Endothelial cell of umbilical vein (primary cell): ENCODE measurements around the gene HSD17B2. TPM values are rescaled to one million over a fixed set of nuclear protein-coding genes. Genes with fewer than 3 reads are reported as not detected.

Experiments used
- BruUV-seq: library from RNA; stranded (reverse); fragments of 400-500 nt; replicated peaks from 2 replicates; lab custom pipeline; 2021; lab: Mats Ljungman, UMichigan
- CTCF ChIA-PET: fragments of 300-600, 350-600 bp; sonication (Branson Sonifier 250); formaldehyde crosslinking; loops from one replicate; lab custom pipeline; 2021; ENCODE audit warnings: antibody characterized with exemption, inconsistent platforms; lab: Charles Lee
- POLR2A ChIA-PET: fragments of 300-600, 350-600 bp; sonication (Branson Sonifier 250); formaldehyde crosslinking; loops from one replicate; lab custom pipeline; 2021; ENCODE audit warnings: antibody characterized with exemption, inconsistent platforms; lab: Charles Lee
- DNase-seq: peaks from one replicate; pipeline ENCODE4 v3.0.0-alpha.2; 2011; ENCODE audit warnings: low read depth, low spot score
- FAIRE-seq: peaks from 2 replicates; lab custom pipeline; 2011; peaks lifted over from hg19 to GRCh38; lab: Jason Lieb, UNC
- H2AFZ ChIP-seq: 2 replicates; pipeline ENCODE4 v1.6.0; 2012; ENCODE audit warnings: low read depth, low read length, control low read depth, inconsistent platforms
- H3K27ac ChIP-seq: 2 replicates; pipeline ENCODE4 v1.5.1; 2011; ENCODE audit warnings: low read depth, mild to moderate bottlenecking, control low read depth, low read length, moderate library complexity; ENCODE audit not compliant: insufficient read depth
- H3K27me3 ChIP-seq, 2 experiments: 2 replicates each; pipeline versions ENCODE4 v1.6.0 to v1.6.1; 2011; ENCODE audit warnings: low read length in 2 of 2, mixed read lengths in 1 of 2; ENCODE audit not compliant: control insufficient read depth in 2 of 2, insufficient read depth in 2 of 2
- H3K36me3 ChIP-seq, 2 experiments: 2 replicates in 1 of 2; 3 replicates in 1 of 2; pipeline ENCODE4 v1.5.1; 2011; ENCODE audit warnings: low read length in 2 of 2, mild to moderate bottlenecking in 1 of 2, moderate library complexity in 1 of 2; ENCODE audit not compliant: control insufficient read depth in 2 of 2, insufficient read depth in 2 of 2; ENCODE audit errors: extremely low read depth in 1 of 2
- H3K4me1 ChIP-seq: 3 replicates; pipeline ENCODE4 v1.5.1; 2011; ENCODE audit warnings: mild to moderate bottlenecking, low read length; ENCODE audit not compliant: control insufficient read depth, insufficient read depth; ENCODE audit errors: extremely low read depth
- H3K4me2 ChIP-seq: 2 replicates; pipeline ENCODE4 v1.6.1; 2011; ENCODE audit warnings: low read length, control low read depth, mixed read lengths; ENCODE audit not compliant: insufficient read depth
- H3K4me3 ChIP-seq, 3 experiments: fragments of 200-600 bp in 1 of 3; sonication (generic), shearing (Covaris generic) in 1 of 3; replicated peaks in 1 of 3; 2 replicates each; pipeline ENCODE4 v1.5.1; 2011 to 2016; ENCODE audit warnings: control low read depth in 3 of 3, low read length in 3 of 3, mild to moderate bottlenecking in 2 of 3, inconsistent platforms in 1 of 3, low read depth in 1 of 3, moderate library complexity in 1 of 3; ENCODE audit not compliant: insufficient read depth in 1 of 3
- H3K79me2 ChIP-seq: 2 replicates; pipeline ENCODE4 v1.6.0; 2012; ENCODE audit warnings: low read length, inconsistent platforms; ENCODE audit not compliant: control insufficient read depth, insufficient read depth
- H3K9ac ChIP-seq: replicated peaks from 2 replicates; pipeline ENCODE3; 2011; ENCODE audit warnings: low read length, control low read depth; ENCODE audit not compliant: insufficient read depth; ENCODE audit errors: extremely low read depth
- H3K9me1 ChIP-seq: replicated peaks from 3 replicates; pipeline ENCODE4 v1.6.0; 2011; ENCODE audit warnings: mild to moderate bottlenecking, low read length; ENCODE audit not compliant: control insufficient read depth, insufficient read depth; ENCODE audit errors: extremely low read depth
- H3K9me3 ChIP-seq: replicated peaks from 2 replicates; pipeline ENCODE4 v1.5.1; 2012; ENCODE audit warnings: low read length, inconsistent platforms; ENCODE audit not compliant: control insufficient read depth, insufficient read depth
- H4K20me1 ChIP-seq: replicated peaks from 2 replicates; pipeline ENCODE3; 2011; ENCODE audit warnings: mild to moderate bottlenecking, low read length; ENCODE audit not compliant: control insufficient read depth, insufficient read depth; ENCODE audit errors: extremely low read depth
- CTCF ChIP-seq, 2 donors: IDR thresholded peaks; 1 replicate in 1 of 2; 2 replicates in 1 of 2; pipeline ENCODE4 v1.5.1; 2011; ENCODE audit warnings: low read length in 2 of 2, mild to moderate bottlenecking in 2 of 2, moderate library complexity in 2 of 2, control low read depth in 1 of 2, inconsistent platforms in 1 of 2, low read depth in 1 of 2; ENCODE audit not compliant: insufficient read depth in 1 of 2; ENCODE audit errors: extremely low read depth in 1 of 2
- EZH2 ChIP-seq: IDR thresholded peaks from 2 replicates; pipeline ENCODE4 v1.6.1; 2012; ENCODE audit warnings: borderline replicate concordance, low read depth, mild to moderate bottlenecking, moderate library complexity, low read length, inconsistent platforms; ENCODE audit not compliant: severe bottlenecking
- FOS ChIP-seq: IDR thresholded peaks from 2 replicates; pipeline ENCODE4 v1.6.1; 2011; ENCODE audit warnings: mild to moderate bottlenecking, low read length, moderate library complexity, borderline replicate concordance; ENCODE audit not compliant: insufficient read depth
- GATA2 ChIP-seq: IDR thresholded peaks from 2 replicates; pipeline ENCODE4 v1.7.0; 2011; ENCODE audit warnings: low read depth, mild to moderate bottlenecking, moderate library complexity, mixed read lengths, low read length; ENCODE audit not compliant: insufficient read length, insufficient read depth
- JUN ChIP-seq: IDR thresholded peaks from 2 replicates; pipeline ENCODE4 v1.6.1; 2011; ENCODE audit warnings: borderline replicate concordance, low read depth; ENCODE audit not compliant: insufficient read length, insufficient read depth
- MAX ChIP-seq: IDR thresholded peaks from 2 replicates; pipeline ENCODE4 v1.6.1; 2011; ENCODE audit not compliant: insufficient read depth, insufficient read length
- MYC ChIP-seq: IDR thresholded peaks from one replicate; pipeline ENCODE4 v1.6.1; 2011; ENCODE audit warnings: mild to moderate bottlenecking, low read depth, low read length
- POLR2A ChIP-seq: IDR thresholded peaks from 2 replicates; pipeline ENCODE4 v1.6.1; 2012; ENCODE audit warnings: low read depth, mild to moderate bottlenecking, control low read depth, low read length
- POLR2AphosphoS5 ChIP-seq: IDR thresholded peaks from 2 replicates; pipeline ENCODE4 v1.6.1; 2012; ENCODE audit warnings: low read depth, mild to moderate bottlenecking, control low read depth, low read length, moderate library complexity; ENCODE audit not compliant: insufficient read depth
- dilution Hi-C: fragments of 300-500 bp; cut with MboI; formaldehyde crosslinking; loops from one replicate; pipeline ENCODE4 v1.15.0; 2019; ENCODE audit warnings: low sequenced_read_pairs; ENCODE audit not compliant: extremely low pct_ligation_motif_present
- intact Hi-C: fragments of 100-400 bp; cut with micrococcal nuclease; formaldehyde crosslinking; loops from one replicate; pipeline ENCODE4 v1.10.0; 2022
- polyA plus RNA-seq, 4 experiments: library from polyadenylated mRNA; depleted of rRNA in 3 of 4; stranded (reverse) in 3 of 4; unstranded in 1 of 4; fragments of >200 nt; gene quantifications; 2 replicates each; pipeline versions ENCODE4 v1.2.1 to v1.2.3, GENCODE V29; 2011 to 2012; ENCODE audit warnings: missing spikeins in 1 of 4
- total RNA-seq: library from RNA; stranded (reverse); gene quantifications from 2 replicates; pipeline ENCODE4 v1.2.3, GENCODE V29; 2021

HSD17B2 gene
- total and polyA plus RNA-seq, 2 donors (not counting 3 experiments of a cell fraction or from before 2014, with no cell fraction given): 1.2 to 4.5 TPM

GRCh38 chr16:82119405-82119804, 84.4 kb downstream of the HSD17B2 start:
- Histone ChIP-seq H3K27ac (no peak overlapping the region), H2AFZ (no peak overlapping the region), H3K79me2 (no peaks in the 10 kb centered on the region), H4K20me1 (no peaks in the 10 kb centered on the region), H3K9me1 (no peaks in the 10 kb centered on the region), H3K9ac (no peak overlapping the region), H3K9me3 (no peaks in the 10 kb centered on the region), H3K4me3 (no peak overlapping the region), H3K27me3 (no peaks in the 10 kb centered on the region), H3K4me2 (no peak overlapping the region), H3K36me3 (no peaks in the 10 kb centered on the region), H3K4me1 (no peaks in the 10 kb centered on the region)
- intact Hi-C loops (no loop called here), dilution Hi-C loops (no loop called here)
- BruUV-seq: no TSS peak
- TF ChIP-seq EZH2: no peak
- TF ChIP-seq MYC: no peak
- TF ChIP-seq FOS: no peak
- TF ChIP-seq POLR2A: no peak
- TF ChIP-seq JUN: no peak
- ChIA-PET POLR2A (no interaction called here), CTCF (no interaction called here)
- no peak for DNase-seq
- FAIRE-seq: no peak

DNA sequence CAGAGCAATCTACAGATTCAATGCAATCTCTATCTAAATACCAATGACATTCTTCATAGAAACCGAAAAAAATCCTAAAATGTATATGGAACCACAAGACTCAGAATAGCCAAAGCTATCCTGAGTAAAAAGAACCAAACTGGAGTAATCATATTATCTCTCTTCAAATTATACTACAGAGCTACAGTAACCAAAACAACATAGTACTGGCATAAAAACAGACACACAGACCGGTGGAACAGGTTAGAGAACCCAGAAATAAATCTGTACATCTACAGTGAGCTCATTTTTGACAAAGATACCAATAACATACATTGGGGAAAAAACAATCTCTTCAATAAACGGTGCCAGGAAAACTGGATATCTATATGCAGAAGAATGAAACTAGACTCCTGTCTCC, 89.6 kb downstream of the HSD17B2 start:
- Histone ChIP-seq H3K4me3 (no peak overlapping the region), H4K20me1 (no peaks in the 10 kb centered on the region), H3K4me1 (no peaks in the 10 kb centered on the region), H3K27ac (no peak overlapping the region), H3K9me3 (no peaks in the 10 kb centered on the region), H3K9ac (no peak overlapping the region), H3K36me3 (no peaks in the 10 kb centered on the region), H3K27me3 (no peaks in the 10 kb centered on the region), H3K79me2 (no peaks in the 10 kb centered on the region), H3K4me2 (no peak overlapping the region), H3K9me1 (no peaks in the 10 kb centered on the region), H2AFZ (no peak overlapping the region)
- BruUV-seq: no TSS peak
- TF ChIP-seq JUN: no peak
- TF ChIP-seq POLR2A: no peak
- no peak for TF ChIP-seq GATA2
- no peak for TF ChIP-seq MAX
- TF ChIP-seq POLR2AphosphoS5: no peak
- no peak for TF ChIP-seq EZH2
- no peak for TF ChIP-seq CTCF (IDR thresholded peaks at IDR 0.05; ENCODE audit: extremely low read depth in 1 of 2, insufficient read depth in 1 of 2, low read depth in 1 of 2, low read length in 2 of 2)
- no peak for TF ChIP-seq FOS
- no peak for TF ChIP-seq MYC
- FAIRE-seq: no peak
- intact Hi-C loops: no loop called here
- dilution Hi-C loops: no loop called here
- DNase-seq: no peak
- ChIA-PET CTCF (interaction anchor here (1.3 kb wide), 1 partner anchor 105 kb away, joined by 4 read pairs; no protein-coding TSS in a partner anchor), POLR2A (no interaction called here)
